ENCODE measurements around the gene OTC. TPM values are rescaled to one million over a fixed set of nuclear protein-coding genes. Genes with fewer than 3 reads are reported as not detected.

The OTC gene
- total and polyA plus RNA-seq, 7 donors, result 0.08 to 0.34 (median 0.21) TPM; not detected in 1

DNA sequence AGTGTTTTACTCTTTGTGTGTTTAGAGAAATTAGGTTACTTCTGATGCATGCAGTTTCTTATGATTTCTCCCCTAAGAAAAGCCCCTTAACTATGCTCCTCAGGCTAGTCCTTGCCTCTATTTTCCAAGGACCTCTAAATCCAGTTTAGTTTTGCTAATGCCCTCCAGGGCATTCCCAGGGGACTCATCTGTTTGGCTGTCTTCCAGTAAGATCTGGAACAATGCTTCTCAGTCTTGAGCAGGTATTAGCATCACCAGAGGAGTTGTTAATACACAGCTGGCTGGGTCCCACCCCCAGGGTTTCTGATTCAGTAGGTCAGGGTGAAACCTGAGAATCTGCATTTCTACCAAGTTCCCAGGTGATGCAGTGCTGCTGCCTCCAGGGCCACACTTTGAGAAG, 56.9 kb downstream of the OTC start:
- TF ChIP-seq, protein P1, sequence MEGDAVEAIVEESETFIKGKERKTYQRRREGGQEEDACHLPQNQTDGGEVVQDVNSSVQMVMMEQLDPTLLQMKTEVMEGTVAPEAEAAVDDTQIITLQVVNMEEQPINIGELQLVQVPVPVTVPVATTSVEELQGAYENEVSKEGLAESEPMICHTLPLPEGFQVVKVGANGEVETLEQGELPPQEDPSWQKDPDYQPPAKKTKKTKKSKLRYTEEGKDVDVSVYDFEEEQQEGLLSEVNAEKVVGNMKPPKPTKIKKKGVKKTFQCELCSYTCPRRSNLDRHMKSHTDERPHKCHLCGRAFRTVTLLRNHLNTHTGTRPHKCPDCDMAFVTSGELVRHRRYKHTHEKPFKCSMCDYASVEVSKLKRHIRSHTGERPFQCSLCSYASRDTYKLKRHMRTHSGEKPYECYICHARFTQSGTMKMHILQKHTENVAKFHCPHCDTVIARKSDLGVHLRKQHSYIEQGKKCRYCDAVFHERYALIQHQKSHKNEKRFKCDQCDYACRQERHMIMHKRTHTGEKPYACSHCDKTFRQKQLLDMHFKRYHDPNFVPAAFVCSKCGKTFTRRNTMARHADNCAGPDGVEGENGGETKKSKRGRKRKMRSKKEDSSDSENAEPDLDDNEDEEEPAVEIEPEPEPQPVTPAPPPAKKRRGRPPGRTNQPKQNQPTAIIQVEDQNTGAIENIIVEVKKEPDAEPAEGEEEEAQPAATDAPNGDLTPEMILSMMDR (IDR thresholded peaks at IDR 0.05), result no peak
- ATAC-seq (no peak), DNase-seq (no peak)
- no peak overlapping the region for H3K27ac ChIP-seq
- no peaks in the 10 kb centered on the region for H3K9me3 ChIP-seq
- H3K36me3 ChIP-seq (ENCODE audit: insufficient read depth in 1 of 2, low read depth in 1 of 2), result no peaks in the 10 kb centered on the region
- intact Hi-C loops (cut with DNase I), result no loop called here
- peaks cover 0 to 18% (median 0%) of the 10 kb centered on the region in 3 donors for H3K27me3 ChIP-seq (ENCODE audit: insufficient read depth in 3 of 3, low read length in 2 of 3)
- H3K4me1 ChIP-seq, result no peaks in the 10 kb centered on the region
- H3K4me3 ChIP-seq, result no peak overlapping the region

DNA sequence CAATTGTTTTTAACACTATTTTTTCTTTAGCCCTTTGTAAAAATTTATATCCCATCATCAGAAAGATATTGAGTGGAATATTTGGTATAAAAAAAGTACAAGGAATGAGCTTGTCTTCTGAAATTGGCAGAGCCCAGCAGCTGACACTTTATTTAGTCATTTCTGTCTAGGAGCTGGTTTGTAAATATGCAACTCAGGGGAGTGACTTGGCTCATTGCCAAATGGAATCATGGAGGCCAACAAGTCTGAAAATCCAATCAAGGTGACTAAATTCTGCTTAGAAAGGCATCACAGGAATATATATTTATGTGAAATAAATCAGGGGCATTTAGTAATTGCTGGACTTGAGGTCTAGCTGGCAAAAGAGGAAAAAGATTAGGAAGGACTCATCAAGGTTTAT, 74.4 kb downstream of the OTC start:
- Histone ChIP-seq H3K4me3 (no peak overlapping the region), H3K27me3 (ENCODE audit: insufficient read depth in 3 of 3, low read length in 2 of 3) (peaks cover 0 to 2% (median 0%) of the 10 kb centered on the region in 3 donors), H3K36me3 (ENCODE audit: insufficient read depth in 1 of 2, low read depth in 1 of 2) (no peaks in the 10 kb centered on the region), H3K4me1 (no peaks in the 10 kb centered on the region), H3K27ac (no peak overlapping the region), H3K9me3 (no peaks in the 10 kb centered on the region)
- DNase-seq, result no peak
- intact Hi-C loops (cut with DNase I), result no loop called here
- ATAC-seq, result no peak
- TF ChIP-seq, protein P1 (IDR thresholded peaks at IDR 0.05), result no peak

DNA sequence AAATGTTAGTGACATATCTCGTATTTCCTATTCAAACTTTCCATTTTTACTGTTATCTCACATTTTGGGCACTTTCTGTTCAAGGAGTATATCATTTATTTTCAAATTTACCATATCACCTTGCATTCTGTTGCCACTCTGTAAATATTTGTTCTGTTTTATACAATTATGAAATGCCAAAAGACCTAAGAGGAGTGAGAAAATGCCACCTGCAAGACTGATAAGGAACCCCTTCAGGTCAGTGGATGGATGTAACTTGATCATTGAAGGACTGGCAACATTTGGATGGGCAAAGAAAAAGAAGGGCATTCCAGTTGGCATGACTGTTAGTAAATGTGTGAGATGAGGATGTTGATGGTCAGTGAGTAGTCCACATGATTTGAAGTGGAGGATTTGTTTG, 79.1 kb downstream of the OTC start:
- ATAC-seq (no peak), DNase-seq (no peak)
- no peak overlapping the region for H3K4me3 ChIP-seq
- 68 to 100% (median 96%) methylated on average over 1 of the region's 1 CpG for WGBS, 3 donors
- H3K27ac ChIP-seq, result no peak overlapping the region
- H3K36me3 ChIP-seq (ENCODE audit: insufficient read depth in 1 of 2, low read depth in 1 of 2), result no peaks in the 10 kb centered on the region
- H3K27me3 ChIP-seq (ENCODE audit: insufficient read depth in 3 of 3, low read length in 2 of 3), result peaks cover 0 to 9% (median 0%) of the 10 kb centered on the region in 3 donors
- no peaks in the 10 kb centered on the region for H3K4me1 ChIP-seq
- H3K9me3 ChIP-seq, result no peaks in the 10 kb centered on the region
- intact Hi-C loops (cut with DNase I), result no loop called here
- TF ChIP-seq, protein P1 (IDR thresholded peaks at IDR 0.05), result no peak

DNA sequence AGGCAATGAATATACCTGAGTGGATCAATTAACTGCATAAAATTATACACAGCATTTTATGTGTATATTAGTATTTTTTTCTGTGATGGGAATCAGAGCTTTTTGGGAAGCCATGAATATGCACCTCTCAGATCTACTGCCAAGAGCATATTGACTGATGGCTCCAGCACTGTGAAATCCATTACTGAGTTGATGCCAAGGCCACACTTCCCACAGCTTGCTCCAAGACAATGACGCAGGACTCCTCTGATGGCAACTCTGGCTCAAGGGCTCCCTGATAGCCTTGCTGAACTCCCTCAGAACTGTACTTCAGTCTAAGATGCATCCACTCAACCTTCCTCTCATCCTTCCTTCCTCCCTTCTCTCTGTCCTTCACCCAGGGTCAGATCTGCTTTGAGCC, 82.7 kb downstream of the OTC start:
- Histone ChIP-seq H3K4me3 (no peak overlapping the region), H3K4me1 (no peaks in the 10 kb centered on the region), H3K9me3 (no peaks in the 10 kb centered on the region), H3K27ac (no peak overlapping the region), H3K36me3 (ENCODE audit: insufficient read depth in 1 of 2, low read depth in 1 of 2) (no peaks in the 10 kb centered on the region), H3K27me3 (ENCODE audit: insufficient read depth in 3 of 3, low read length in 2 of 3) (peaks cover 0 to 9% (median 0%) of the 10 kb centered on the region in 3 donors)
- TF ChIP-seq, protein P1 (IDR thresholded peaks at IDR 0.05), result no peak
- intact Hi-C loops (cut with DNase I), result no loop called here
- DNase-seq, result no peak
- WGBS, 3 donors, result 35 to 56% (median 53%) methylated on average over 1 of the region's 1 CpG
- ATAC-seq, result no peak

DNA sequence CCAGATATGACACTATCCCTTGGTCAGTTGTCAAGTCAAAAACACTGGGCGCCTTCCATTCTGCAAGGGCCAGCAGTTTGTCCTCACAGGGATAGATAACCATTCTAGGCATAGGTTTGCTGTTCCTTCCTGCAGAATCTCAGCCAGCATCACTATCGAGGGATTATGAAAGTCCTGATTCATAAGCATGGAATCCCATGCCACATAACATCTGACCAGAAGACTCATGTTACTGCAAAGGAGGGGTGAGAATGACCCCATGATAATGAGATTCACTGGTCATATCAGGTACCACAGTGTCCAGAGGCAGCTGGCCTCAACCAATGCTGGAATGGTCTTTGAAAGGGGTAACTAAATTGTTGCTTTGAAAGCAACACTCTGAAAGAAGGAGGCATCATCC, 84.7 kb downstream of the OTC start:
- 49 to 65% (median 51%) methylated on average over 2 of the region's 2 CpGs for WGBS, 3 donors
- intact Hi-C loops (cut with DNase I), result no loop called here
- TF ChIP-seq, protein P1 (IDR thresholded peaks at IDR 0.05), result no peak

More for the DNA sequence above, 84.7 kb downstream of the OTC start:
- Histone ChIP-seq H3K4me3 (no peak overlapping the region), H3K9me3 (no peaks in the 10 kb centered on the region), H3K4me1 (no peaks in the 10 kb centered on the region), H3K36me3 (ENCODE audit: insufficient read depth in 1 of 2, low read depth in 1 of 2) (no peaks in the 10 kb centered on the region), H3K27me3 (ENCODE audit: insufficient read depth in 3 of 3, low read length in 2 of 3) (peaks cover 0 to 6% (median 0%) of the 10 kb centered on the region in 3 donors), H3K27ac (no peak overlapping the region)
- DNase-seq (no peak), ATAC-seq (peak; percentile 55 to 87 (median 84))
